GM08714 (cell line): ENCODE measurements around the gene IQCM.
"Not testable (repeated sequence)": the region's sequence is repeated elsewhere in the genome, so short reads cannot be mapped to it uniquely, and the experiment has no call there.

Source experiments
- H3K4me3 ChIP-seq: fragments of 200-500 bp; sonication (Bioruptor generic); 2 replicates; pipeline ENCODE4 v1.5.1; 2014; ENCODE audit warnings: mild to moderate bottlenecking, low read length, inconsistent platforms
- ZNF274 ChIP-seq: IDR thresholded peaks from 2 replicates; pipeline ENCODE4 v1.6.1; 2012; ENCODE audit warnings: mild to moderate bottlenecking, low read depth, low read length

The IQCM gene

GRCh38 chr4:149441338-149441737, 374.3 kb downstream of the IQCM start:
- no peak for TF ChIP-seq ZNF274
- no peak overlapping the region for H3K4me3 ChIP-seq

- H3K4me3 ChIP-seq = no peak overlapping the region
- TF ChIP-seq ZNF274 = no peak
Measured at GRCh38 chr4:149426461-149426860, 389.2 kb downstream of the IQCM start.

- H3K4me3 ChIP-seq = no peak overlapping the region
- no peak for TF ChIP-seq ZNF274
Measured at GRCh38 chr4:149409555-149409962, 406.1 kb downstream of the IQCM start.

- no peak overlapping the region for H3K4me3 ChIP-seq
- no peak for TF ChIP-seq ZNF274
Measured at GRCh38 chr4:149409146-149409545, 406.5 kb downstream of the IQCM start.

- H3K4me3 ChIP-seq = no peak overlapping the region
- no peak for TF ChIP-seq ZNF274
Measured at GRCh38 chr4:149404143-149404542, 411.5 kb downstream of the IQCM start.

- H3K4me3 ChIP-seq = no peak overlapping the region
- TF ChIP-seq ZNF274 = no peak
Measured at GRCh38 chr4:149403081-149403480, 412.6 kb downstream of the IQCM start.

GRCh38 chr4:149398993-149399392, 416.6 kb downstream of the IQCM start:
- no peak overlapping the region for H3K4me3 ChIP-seq
- TF ChIP-seq ZNF274 = no peak

GRCh38 chr4:149370785-149371420, 444.7 kb downstream of the IQCM start:
- H3K4me3 ChIP-seq = no peak overlapping the region
- no peak for TF ChIP-seq ZNF274

- no peak overlapping the region for H3K4me3 ChIP-seq
- TF ChIP-seq ZNF274 = no peak
Measured at GRCh38 chr4:149370002-149370401, 445.6 kb downstream of the IQCM start.

- TF ChIP-seq ZNF274 = no peak
- H3K4me3 ChIP-seq = no peak overlapping the region
Measured at GRCh38 chr4:149353241-149353640, 462.4 kb downstream of the IQCM start.

GRCh38 chr4:149349541-149349940, 466.1 kb downstream of the IQCM start:
- no peak overlapping the region for H3K4me3 ChIP-seq
- no peak for TF ChIP-seq ZNF274

GRCh38 chr4:149347139-149347538, 468.5 kb downstream of the IQCM start:
- no peak for TF ChIP-seq ZNF274
- no peak overlapping the region for H3K4me3 ChIP-seq

- H3K4me3 ChIP-seq = no peak overlapping the region
- no peak for TF ChIP-seq ZNF274
Measured at GRCh38 chr4:149345424-149345823, 470.2 kb downstream of the IQCM start.

- H3K4me3 ChIP-seq = no peak overlapping the region
- no peak for TF ChIP-seq ZNF274
Measured at GRCh38 chr4:149344436-149344835, 471.2 kb downstream of the IQCM start.

GRCh38 chr4:149343614-149344013, 472.0 kb downstream of the IQCM start:
- no peak for TF ChIP-seq ZNF274
- no peak overlapping the region for H3K4me3 ChIP-seq

GRCh38 chr4:149341117-149341516, 474.5 kb downstream of the IQCM start:
- not testable (repeated sequence) for H3K4me3 ChIP-seq
